ENCODE results near the gene ZNF423.

ZNF423 gene

DNA sequence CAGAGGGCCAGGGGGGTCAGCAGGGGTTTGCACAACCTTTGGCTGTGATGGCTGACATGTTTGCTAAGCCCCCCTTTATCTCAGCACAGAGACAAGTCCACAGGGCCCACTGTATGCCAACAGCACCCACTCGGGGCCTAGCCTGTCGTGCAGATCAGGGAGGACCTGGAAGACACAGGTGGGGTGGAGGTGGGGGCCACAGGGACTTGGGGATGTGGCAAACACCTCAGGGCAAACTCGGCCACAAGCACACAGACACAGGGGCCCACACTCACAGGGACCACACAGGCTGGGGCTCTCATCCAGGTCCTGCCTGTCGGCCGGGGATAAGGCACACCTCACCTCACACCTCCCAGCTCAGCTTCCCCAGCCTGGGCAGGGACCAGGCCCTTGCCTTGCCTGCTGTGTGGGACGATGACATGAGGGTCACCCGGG lies 394.4 kb downstream of the ZNF423 start:
- H3K4me1 ChIP-seq (ENCODE audit: control insufficient read depth in 1 of 2, insufficient read depth in 2 of 2, low read length in 2 of 2): peaks cover 0 to 16% of the 10 kb centered on the region in 2 donors
- H3K27me3 ChIP-seq (ENCODE audit: control insufficient read depth in 1 of 2, insufficient read depth in 2 of 2, low read length in 2 of 2): peaks cover 0 to 2% of the 10 kb centered on the region in 2 donors
- H3K4me3 ChIP-seq (ENCODE audit: low read depth in 1 of 2, low read length in 2 of 2): no peak overlapping the region
- no peak overlapping the region for H3K27ac ChIP-seq (ENCODE audit: low read depth, low read length)
- no peaks in the 10 kb centered on the region for H3K9me3 ChIP-seq (ENCODE audit: control insufficient read depth in 1 of 2, low read length in 2 of 2)
- H3K36me3 ChIP-seq (ENCODE audit: control insufficient read depth in 1 of 2, insufficient read depth in 2 of 2, low read length in 2 of 2): no peaks in the 10 kb centered on the region
- no peak overlapping the region for H3K9ac ChIP-seq (ENCODE audit: low read depth in 1 of 2, low read length in 2 of 2)

DNA sequence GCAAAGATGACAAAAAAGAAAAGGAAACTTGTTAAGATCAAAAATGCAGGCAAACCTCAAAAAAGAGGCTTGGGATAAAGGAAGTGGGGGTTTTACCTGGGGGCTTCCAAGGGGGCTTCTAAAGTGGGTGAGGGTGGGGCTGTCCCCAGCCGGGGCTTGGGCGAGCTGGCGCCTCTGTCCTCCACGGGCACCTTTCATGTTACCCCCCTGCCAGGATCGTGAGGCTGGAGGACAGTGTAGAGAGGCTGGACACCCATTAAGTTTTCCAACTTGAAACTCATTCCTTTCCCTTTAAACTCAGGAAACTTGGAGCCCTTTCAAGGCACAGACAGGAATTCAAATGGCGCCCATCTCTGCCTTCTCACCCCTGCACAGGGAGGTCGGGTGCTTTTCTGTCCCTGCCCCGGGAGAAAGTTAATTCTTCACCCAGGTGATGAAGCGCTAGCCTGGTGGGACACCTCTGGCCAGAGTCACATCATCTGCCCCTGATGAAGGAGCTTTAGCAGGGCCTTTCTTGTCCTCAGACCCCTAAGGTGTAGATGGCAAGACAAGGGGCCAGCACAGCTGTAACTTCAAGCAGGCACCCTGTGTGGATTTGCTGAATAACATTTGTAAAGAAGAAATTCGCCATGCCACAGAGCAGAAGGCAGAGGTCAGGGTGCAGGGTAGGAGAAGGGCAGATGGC lies 395.0 kb downstream of the ZNF423 start:
- H3K4me3 ChIP-seq (ENCODE audit: low read depth in 1 of 2, low read length in 2 of 2): no peak overlapping the region
- H3K9me3 ChIP-seq (ENCODE audit: control insufficient read depth in 1 of 2, low read length in 2 of 2): no peaks in the 10 kb centered on the region
- peaks cover 0 to 2% of the 10 kb centered on the region in 2 donors for H3K27me3 ChIP-seq (ENCODE audit: control insufficient read depth in 1 of 2, insufficient read depth in 2 of 2, low read length in 2 of 2)
- H3K27ac ChIP-seq (ENCODE audit: low read depth, low read length): no peak overlapping the region
- H3K9ac ChIP-seq (ENCODE audit: low read depth in 1 of 2, low read length in 2 of 2): no peak overlapping the region
- H3K4me1 ChIP-seq (ENCODE audit: control insufficient read depth in 1 of 2, insufficient read depth in 2 of 2, low read length in 2 of 2): peaks cover 0 to 16% of the 10 kb centered on the region in 2 donors
- H3K36me3 ChIP-seq (ENCODE audit: control insufficient read depth in 1 of 2, insufficient read depth in 2 of 2, low read length in 2 of 2): no peaks in the 10 kb centered on the region

DNA sequence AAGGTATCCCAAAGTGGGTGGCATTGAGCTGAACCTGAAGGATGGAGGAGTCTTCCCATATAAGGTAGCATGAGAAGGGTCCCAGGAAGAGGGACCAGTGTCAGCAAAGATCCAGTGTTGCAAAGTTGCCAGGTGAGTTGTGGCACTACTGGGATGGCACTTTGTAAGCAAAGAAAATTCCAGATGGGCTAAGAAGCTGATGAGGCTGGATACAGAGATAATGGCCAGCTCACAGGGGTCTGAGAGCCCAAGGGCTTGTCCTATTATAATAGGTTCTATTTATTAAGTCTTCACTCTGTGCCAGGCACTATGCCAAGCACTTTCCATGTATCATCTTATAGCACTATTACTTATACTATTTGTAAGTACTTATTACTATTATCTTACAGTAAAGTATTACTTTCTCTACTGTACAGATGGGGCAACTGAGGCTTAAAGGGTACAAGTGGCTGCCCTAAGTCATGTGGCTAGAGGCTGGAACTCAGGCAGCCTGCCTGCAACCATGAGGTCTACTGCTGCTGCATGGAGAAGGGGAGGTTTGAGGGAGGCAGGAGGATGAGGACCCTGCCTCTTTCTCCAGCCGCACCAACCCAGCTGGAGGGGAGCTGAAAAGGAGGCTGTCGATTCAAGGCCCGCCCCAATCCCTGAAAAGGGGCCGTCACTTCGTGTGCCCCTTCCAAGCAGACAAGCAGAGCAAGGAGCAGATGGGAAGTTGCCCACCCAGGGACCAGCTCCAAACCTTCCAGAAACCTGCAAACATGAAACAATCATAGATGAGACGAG lies 395.8 kb downstream of the ZNF423 start:
- Histone ChIP-seq H3K9ac (ENCODE audit: low read depth in 1 of 2, low read length in 2 of 2) (no peak overlapping the region), H3K9me3 (ENCODE audit: control insufficient read depth in 1 of 2, low read length in 2 of 2) (no peaks in the 10 kb centered on the region), H3K4me3 (ENCODE audit: low read depth in 1 of 2, low read length in 2 of 2) (no peak overlapping the region), H3K36me3 (ENCODE audit: control insufficient read depth in 1 of 2, insufficient read depth in 2 of 2, low read length in 2 of 2) (no peaks in the 10 kb centered on the region), H3K27me3 (ENCODE audit: control insufficient read depth in 1 of 2, insufficient read depth in 2 of 2, low read length in 2 of 2) (peaks cover 0 to 2% of the 10 kb centered on the region in 2 donors), H3K27ac (ENCODE audit: low read depth, low read length) (no peak overlapping the region), H3K4me1 (ENCODE audit: control insufficient read depth in 1 of 2, insufficient read depth in 2 of 2, low read length in 2 of 2) (peaks cover 0 to 16% of the 10 kb centered on the region in 2 donors)

DNA sequence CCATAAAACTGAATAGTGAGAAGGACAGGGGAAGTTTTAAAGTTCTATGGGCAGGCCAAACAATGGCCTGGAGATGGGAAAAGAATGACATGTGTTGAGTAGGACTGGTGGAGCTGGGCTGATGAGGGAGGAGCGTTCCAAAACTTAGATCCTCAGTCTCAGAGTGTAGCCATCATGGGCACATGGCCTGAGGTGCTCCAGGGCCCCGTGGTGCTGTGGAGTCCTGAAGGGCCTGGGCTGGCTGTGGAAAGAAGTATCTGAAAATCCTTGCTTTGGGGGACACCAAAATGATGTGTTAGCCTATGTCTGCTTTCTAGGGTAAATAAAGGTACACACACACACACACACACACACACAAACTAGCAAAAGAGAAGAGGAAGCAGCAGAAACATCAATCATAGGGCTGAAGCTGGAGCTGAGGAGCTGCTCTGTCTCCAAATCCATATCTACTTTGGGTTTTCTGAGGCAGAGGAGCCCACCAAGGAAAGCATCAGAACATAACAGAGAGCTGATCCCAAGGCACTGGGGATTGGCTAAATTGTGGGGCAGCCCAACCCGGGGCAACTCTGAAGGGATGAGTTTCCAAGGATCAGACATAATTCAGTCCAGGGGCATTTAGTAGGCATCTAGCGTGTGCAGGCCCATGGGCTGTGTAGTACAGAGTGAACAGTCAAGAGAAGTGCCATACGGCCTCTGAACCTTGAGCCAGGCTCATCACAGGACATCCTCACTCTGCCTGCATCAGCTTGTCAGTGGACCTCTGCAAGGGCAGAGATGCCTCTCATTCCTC lies 397.1 kb downstream of the ZNF423 start:
- no peak overlapping the region for H3K27ac ChIP-seq (ENCODE audit: low read depth, low read length)
- H3K9me3 ChIP-seq (ENCODE audit: control insufficient read depth in 1 of 2, low read length in 2 of 2): no peaks in the 10 kb centered on the region
- no peak overlapping the region for H3K9ac ChIP-seq (ENCODE audit: low read depth in 1 of 2, low read length in 2 of 2)
- peaks cover 0 to 9% of the 10 kb centered on the region in 2 donors for H3K4me1 ChIP-seq (ENCODE audit: control insufficient read depth in 1 of 2, insufficient read depth in 2 of 2, low read length in 2 of 2)
- no peaks in the 10 kb centered on the region for H3K27me3 ChIP-seq (ENCODE audit: control insufficient read depth in 1 of 2, insufficient read depth in 2 of 2, low read length in 2 of 2)
- no peak overlapping the region for H3K4me3 ChIP-seq (ENCODE audit: low read depth in 1 of 2, low read length in 2 of 2)
- H3K36me3 ChIP-seq (ENCODE audit: control insufficient read depth in 1 of 2, insufficient read depth in 2 of 2, low read length in 2 of 2): no peaks in the 10 kb centered on the region

DNA sequence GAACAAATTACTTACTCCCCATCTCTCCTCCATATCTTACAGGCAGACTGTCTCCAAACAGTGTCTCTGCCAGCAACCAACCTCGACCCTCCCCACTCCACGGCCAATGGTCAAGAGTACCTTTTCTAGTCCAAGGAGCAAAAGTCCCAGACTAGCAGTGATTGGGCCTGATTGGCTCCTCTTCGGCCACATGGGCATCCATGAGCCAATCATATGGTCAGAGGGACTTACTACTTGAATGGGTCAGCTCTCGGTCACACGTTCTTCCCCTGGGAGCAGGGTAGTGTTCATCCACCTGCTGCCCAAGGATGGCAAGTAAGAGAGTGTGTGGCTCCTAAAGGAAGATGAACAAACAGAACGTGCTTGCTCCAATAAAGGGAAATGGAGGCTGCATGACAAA lies 397.7 kb downstream of the ZNF423 start:
- Histone ChIP-seq H3K9me3 (ENCODE audit: control insufficient read depth in 1 of 2, low read length in 2 of 2) (no peaks in the 10 kb centered on the region), H3K9ac (ENCODE audit: low read depth in 1 of 2, low read length in 2 of 2) (no peak overlapping the region), H3K4me3 (ENCODE audit: low read depth in 1 of 2, low read length in 2 of 2) (no peak overlapping the region), H3K4me1 (ENCODE audit: control insufficient read depth in 1 of 2, insufficient read depth in 2 of 2, low read length in 2 of 2) (peaks cover 0 to 7% of the 10 kb centered on the region in 2 donors), H3K27me3 (ENCODE audit: control insufficient read depth in 1 of 2, insufficient read depth in 2 of 2, low read length in 2 of 2) (no peaks in the 10 kb centered on the region), H3K36me3 (ENCODE audit: control insufficient read depth in 1 of 2, insufficient read depth in 2 of 2, low read length in 2 of 2) (no peaks in the 10 kb centered on the region), H3K27ac (ENCODE audit: low read depth, low read length) (no peak overlapping the region)

DNA sequence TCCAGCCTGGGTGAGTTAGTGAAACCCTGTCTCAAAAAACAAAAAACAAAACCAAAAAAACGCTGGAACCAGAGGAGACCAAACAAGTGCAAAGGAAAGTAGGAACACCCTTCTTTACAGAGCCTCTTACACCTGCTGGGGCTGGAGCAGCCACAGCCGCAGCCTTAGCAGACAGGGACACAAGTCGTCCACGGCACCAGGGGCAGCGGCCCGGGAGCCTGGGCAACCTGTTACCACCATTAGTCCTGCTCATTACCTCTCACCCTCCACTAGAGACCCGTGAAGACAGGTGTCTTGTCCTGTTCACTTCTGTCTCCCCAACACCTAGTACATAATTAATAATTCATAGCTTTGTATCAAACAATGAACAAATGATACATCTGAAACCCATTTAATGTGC lies 398.7 kb downstream of the ZNF423 start:
- no peak overlapping the region for H3K27ac ChIP-seq (ENCODE audit: low read depth, low read length)
- no peak overlapping the region for H3K9ac ChIP-seq (ENCODE audit: low read depth in 1 of 2, low read length in 2 of 2)
- no peaks in the 10 kb centered on the region for H3K9me3 ChIP-seq (ENCODE audit: control insufficient read depth in 1 of 2, low read length in 2 of 2)
- no peaks in the 10 kb centered on the region for H3K27me3 ChIP-seq (ENCODE audit: control insufficient read depth in 1 of 2, insufficient read depth in 2 of 2, low read length in 2 of 2)
- H3K4me3 ChIP-seq (ENCODE audit: low read depth in 1 of 2, low read length in 2 of 2): no peak overlapping the region
- peaks cover 0 to under 1% of the 10 kb centered on the region in 2 donors for H3K4me1 ChIP-seq (ENCODE audit: control insufficient read depth in 1 of 2, insufficient read depth in 2 of 2, low read length in 2 of 2)
- H3K36me3 ChIP-seq (ENCODE audit: control insufficient read depth in 1 of 2, insufficient read depth in 2 of 2, low read length in 2 of 2): no peaks in the 10 kb centered on the region

DNA sequence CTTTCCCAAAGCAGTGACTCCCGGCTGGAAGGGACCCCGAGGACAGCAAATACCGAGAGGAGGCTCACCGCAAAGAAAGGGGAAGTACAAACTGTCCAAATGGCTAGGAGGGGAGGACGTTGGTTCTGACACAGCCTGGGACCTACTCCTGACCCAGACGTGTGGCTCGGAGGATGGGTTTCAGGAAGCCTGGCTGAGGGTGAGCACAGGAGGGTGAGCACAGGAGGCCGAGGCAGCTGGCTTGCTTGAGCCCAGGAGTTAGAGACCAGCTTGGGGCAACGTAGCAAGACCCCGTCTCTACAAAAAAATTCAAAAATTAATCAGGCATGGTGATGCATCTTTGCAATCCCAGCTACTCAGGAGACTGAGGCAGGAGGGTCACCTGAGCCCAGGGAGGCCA lies 399.1 kb downstream of the ZNF423 start:
- Histone ChIP-seq H3K36me3 (ENCODE audit: control insufficient read depth in 1 of 2, insufficient read depth in 2 of 2, low read length in 2 of 2) (no peaks in the 10 kb centered on the region), H3K4me3 (ENCODE audit: low read depth in 1 of 2, low read length in 2 of 2) (no peak overlapping the region), H3K9me3 (ENCODE audit: control insufficient read depth in 1 of 2, low read length in 2 of 2) (no peaks in the 10 kb centered on the region), H3K27me3 (ENCODE audit: control insufficient read depth in 1 of 2, insufficient read depth in 2 of 2, low read length in 2 of 2) (no peaks in the 10 kb centered on the region), H3K4me1 (ENCODE audit: control insufficient read depth in 1 of 2, insufficient read depth in 2 of 2, low read length in 2 of 2) (peaks cover 0 to 3% of the 10 kb centered on the region in 2 donors), H3K27ac (ENCODE audit: low read depth, low read length) (no peak overlapping the region), H3K9ac (ENCODE audit: low read depth in 1 of 2, low read length in 2 of 2) (no peak overlapping the region)

DNA sequence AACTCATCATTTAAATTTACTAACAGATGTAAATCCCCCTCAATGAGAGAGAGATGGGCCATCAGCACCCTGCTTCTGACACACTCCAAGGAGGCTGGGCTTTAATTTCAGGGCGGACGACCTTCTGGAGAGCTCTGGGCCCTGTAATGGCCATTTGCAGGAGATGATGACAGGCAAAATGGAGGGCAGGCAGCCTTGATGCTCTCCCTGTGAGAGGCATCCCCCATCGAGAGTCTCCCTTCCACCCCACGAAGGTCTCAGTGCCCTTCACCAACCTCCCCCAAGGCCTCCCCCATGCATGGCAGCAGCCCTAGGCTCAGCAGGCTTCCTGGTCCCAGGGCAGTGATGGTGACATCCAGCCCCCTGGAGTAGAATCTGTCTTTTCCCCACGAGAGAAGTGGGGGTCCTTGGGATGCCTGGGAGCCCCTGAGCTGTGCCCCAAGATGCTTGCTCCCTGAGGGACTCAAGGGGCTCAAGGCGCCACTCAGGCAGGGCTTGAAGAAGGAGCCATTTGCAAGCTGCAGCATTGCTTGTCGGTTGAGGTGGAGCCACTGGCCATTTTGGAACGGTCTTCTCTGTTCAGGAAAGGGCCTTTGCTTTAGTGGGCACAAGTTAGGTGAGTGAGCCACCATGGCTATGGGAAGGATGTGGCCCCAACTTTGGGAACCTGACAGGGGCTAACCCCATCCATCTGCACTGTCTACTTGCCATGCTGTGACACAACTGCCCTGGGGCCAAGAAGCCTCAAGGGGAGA lies 399.7 kb downstream of the ZNF423 start:
- Histone ChIP-seq H3K4me1 (ENCODE audit: control insufficient read depth in 1 of 2, insufficient read depth in 2 of 2, low read length in 2 of 2) (peaks cover 0 to 3% of the 10 kb centered on the region in 2 donors), H3K9me3 (ENCODE audit: control insufficient read depth in 1 of 2, low read length in 2 of 2) (no peaks in the 10 kb centered on the region), H3K27ac (ENCODE audit: low read depth, low read length) (no peak overlapping the region), H3K4me3 (ENCODE audit: low read depth in 1 of 2, low read length in 2 of 2) (no peak overlapping the region), H3K27me3 (ENCODE audit: control insufficient read depth in 1 of 2, insufficient read depth in 2 of 2, low read length in 2 of 2) (peaks cover 0 to 4% of the 10 kb centered on the region in 2 donors), H3K9ac (ENCODE audit: low read depth in 1 of 2, low read length in 2 of 2) (no peak overlapping the region), H3K36me3 (ENCODE audit: control insufficient read depth in 1 of 2, insufficient read depth in 2 of 2, low read length in 2 of 2) (no peaks in the 10 kb centered on the region)

DNA sequence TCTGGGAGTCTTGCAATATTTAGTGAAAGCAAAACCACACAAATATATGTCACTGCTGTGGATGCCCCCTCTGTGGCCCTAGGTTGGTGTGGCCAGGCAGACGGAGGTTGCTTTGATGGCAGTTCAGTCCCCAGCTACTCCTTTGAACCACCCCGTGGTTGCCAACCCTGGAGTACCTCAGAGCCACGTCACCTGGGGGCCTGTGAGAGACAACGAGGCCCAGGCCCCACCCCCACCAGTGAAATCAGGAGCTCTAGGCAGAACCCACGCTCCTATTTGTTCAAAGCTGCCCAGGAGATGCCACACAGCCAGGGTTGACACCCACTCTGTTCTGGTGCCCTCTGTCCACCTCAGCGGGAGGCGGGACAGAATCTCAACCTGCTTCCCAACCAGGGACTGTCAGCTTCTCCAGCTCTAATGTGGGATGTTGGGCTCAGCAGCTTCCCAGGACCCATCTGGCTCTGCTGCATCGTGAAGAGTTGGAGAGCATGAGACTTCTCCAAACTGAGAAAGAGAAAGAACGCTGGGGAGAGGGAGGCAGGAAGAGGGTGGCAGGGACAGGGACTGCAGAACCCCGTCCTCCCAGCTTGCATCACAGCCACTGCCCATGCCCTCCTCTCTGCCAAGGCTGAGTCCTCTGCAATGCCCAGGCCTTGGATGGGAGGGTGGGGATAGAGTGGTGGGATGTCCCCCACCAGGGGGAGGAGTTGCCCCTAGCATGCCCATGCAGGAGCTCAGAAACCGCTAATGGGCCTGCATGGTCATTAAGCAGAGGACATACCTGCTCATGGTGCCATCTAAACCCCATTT lies 400.5 kb downstream of the ZNF423 start:
- H3K9me3 ChIP-seq (ENCODE audit: control insufficient read depth in 1 of 2, low read length in 2 of 2): no peaks in the 10 kb centered on the region
- H3K36me3 ChIP-seq (ENCODE audit: control insufficient read depth in 1 of 2, insufficient read depth in 2 of 2, low read length in 2 of 2): no peaks in the 10 kb centered on the region
- H3K27ac ChIP-seq (ENCODE audit: low read depth, low read length): no peak overlapping the region
- H3K4me1 ChIP-seq (ENCODE audit: control insufficient read depth in 1 of 2, insufficient read depth in 2 of 2, low read length in 2 of 2): peaks cover 0 to 3% of the 10 kb centered on the region in 2 donors
- no peak overlapping the region for H3K9ac ChIP-seq (ENCODE audit: low read depth in 1 of 2, low read length in 2 of 2)
- H3K27me3 ChIP-seq (ENCODE audit: control insufficient read depth in 1 of 2, insufficient read depth in 2 of 2, low read length in 2 of 2): peaks cover 0 to 6% of the 10 kb centered on the region in 2 donors
- no peak overlapping the region for H3K4me3 ChIP-seq (ENCODE audit: low read depth in 1 of 2, low read length in 2 of 2)
